DOHH2 (cell line): ENCODE data around the gene USO1.

Experiments used
- H3F3A ChIP-seq: fragments of 200-600 bp; sonication (generic), shearing (Covaris generic); 2 replicates; pipeline ENCODE4 v1.6.0; 2016; ENCODE audit warnings: antibody characterized with exemption, mild to moderate bottlenecking; ENCODE audit not compliant: control insufficient read depth, insufficient read depth
- H3K27ac ChIP-seq: fragments of 200-600 bp; sonication (generic); 2 replicates; pipeline ENCODE4 v1.5.1; 2014; ENCODE audit warnings: low read depth, mild to moderate bottlenecking, low read length, moderate library complexity
- H3K27me3 ChIP-seq: fragments of 200-600 bp; sonication (generic); 2 replicates; pipeline ENCODE4 v1.6.1; 2014; ENCODE audit warnings: mild to moderate bottlenecking, low read length, mixed read lengths; ENCODE audit not compliant: control insufficient read depth
- H3K36me3 ChIP-seq: fragments of 200-600 bp; sonication (generic); 2 replicates; pipeline ENCODE4 v1.6.1; 2014; ENCODE audit warnings: mild to moderate bottlenecking, low read length, moderate library complexity, mixed read lengths; ENCODE audit not compliant: control insufficient read depth
- H3K4me1 ChIP-seq: fragments of 200-600 bp; sonication (generic); 2 replicates; pipeline ENCODE4 v1.6.1; 2014; ENCODE audit warnings: mild to moderate bottlenecking, low read length, mixed read lengths; ENCODE audit not compliant: control insufficient read depth
- H3K4me2 ChIP-seq: fragments of 200-600 bp; sonication (generic); 2 replicates; pipeline ENCODE4 v1.6.0; 2014; ENCODE audit warnings: mild to moderate bottlenecking, low read length, moderate library complexity
- H3K4me3 ChIP-seq: fragments of 200-600 bp; sonication (generic); 2 replicates; pipeline ENCODE4 v1.5.1; 2014; ENCODE audit warnings: mild to moderate bottlenecking, low read length, mixed read lengths
- H3K79me2 ChIP-seq: fragments of 200-600 bp; sonication (generic); 2 replicates; pipeline ENCODE4 v1.6.1; 2014; ENCODE audit warnings: mild to moderate bottlenecking, low read length, mixed read lengths; ENCODE audit not compliant: control insufficient read depth
- H3K9me2 ChIP-seq: fragments of 200-600 bp; sonication (generic); replicated peaks from 2 replicates; pipeline ENCODE4 v1.6.1; 2014; ENCODE audit warnings: mild to moderate bottlenecking, low read length, mixed read lengths; ENCODE audit not compliant: control insufficient read depth
- H3K9me3 ChIP-seq: fragments of 200-600 bp; sonication (generic); 2 replicates; pipeline ENCODE4 v1.6.1; 2014; ENCODE audit warnings: antibody characterized with exemption, low read length, mixed read lengths; ENCODE audit not compliant: control insufficient read depth, insufficient read depth
- H4K20me1 ChIP-seq: fragments of 200-600 bp; sonication (generic); 2 replicates; pipeline ENCODE4 v1.6.0; 2014; ENCODE audit warnings: low read depth, mild to moderate bottlenecking, antibody characterized with exemption, low read length, moderate library complexity; ENCODE audit not compliant: control insufficient read depth, insufficient read depth
- CTCF ChIP-seq: fragments of 200-600 bp; sonication (generic); IDR thresholded peaks from one replicate; pipeline ENCODE4 v1.5.1; 2014; ENCODE audit warnings: antibody characterized with exemption, mild to moderate bottlenecking, low read depth, low read length; ENCODE audit not compliant: poor library complexity, severe bottlenecking
- EZH2phosphoT487 ChIP-seq: fragments of 200-600 bp; sonication (generic); IDR thresholded peaks from 2 replicates; pipeline ENCODE4 v1.6.1; 2017; ENCODE audit warnings: borderline replicate concordance, mild to moderate bottlenecking, antibody characterized with exemption, low read length, moderate library complexity, mixed read lengths

USO1 gene

GRCh38 chr4:75817901-75818300 is 93.5 kb downstream of the USO1 start:
- H3F3A ChIP-seq: no peaks in the 10 kb centered on the region

GRCh38 chr4:75819121-75819520 is 94.7 kb downstream of the USO1 start:
- Histone ChIP-seq H3K79me2 (no peaks in the 10 kb centered on the region), H3K9me3 (no peaks in the 10 kb centered on the region), H3K4me3 (no peak overlapping the region), H3K27ac (no peak overlapping the region), H3K36me3 (peaks cover 14% of the 10 kb centered on the region), H3K27me3 (no peaks in the 10 kb centered on the region), H3K9me2 (no peaks in the 10 kb centered on the region), H3K4me2 (no peak overlapping the region), H3K4me1 (no peaks in the 10 kb centered on the region), H3F3A (no peaks in the 10 kb centered on the region), H4K20me1 (no peaks in the 10 kb centered on the region)
- TF ChIP-seq EZH2phosphoT487: no peak
- no peak for TF ChIP-seq CTCF

More at GRCh38 chr4:75817901-75818300, 93.5 kb downstream of the USO1 start:
- Histone ChIP-seq H4K20me1 (no peaks in the 10 kb centered on the region), H3K9me3 (no peaks in the 10 kb centered on the region), H3K4me2 (no peak overlapping the region), H3K4me1 (no peaks in the 10 kb centered on the region), H3K79me2 (no peaks in the 10 kb centered on the region), H3K27ac (no peak overlapping the region), H3K9me2 (no peaks in the 10 kb centered on the region), H3K27me3 (no peaks in the 10 kb centered on the region), H3K4me3 (no peak overlapping the region), H3K36me3 (peaks cover 21% of the 10 kb centered on the region)
- no peak for TF ChIP-seq CTCF
- no peak for TF ChIP-seq EZH2phosphoT487

GRCh38 chr4:75820197-75820596 is 95.8 kb downstream of the USO1 start:
- Histone ChIP-seq H3K9me2 (no peaks in the 10 kb centered on the region), H3K4me1 (no peaks in the 10 kb centered on the region), H3K27me3 (no peaks in the 10 kb centered on the region), H3K79me2 (no peaks in the 10 kb centered on the region), H3K9me3 (no peaks in the 10 kb centered on the region), H4K20me1 (no peaks in the 10 kb centered on the region), H3K4me2 (no peak overlapping the region), H3K4me3 (no peak overlapping the region), H3F3A (no peaks in the 10 kb centered on the region), H3K27ac (no peak overlapping the region), H3K36me3 (peaks cover 3% of the 10 kb centered on the region)
- TF ChIP-seq EZH2phosphoT487: no peak
- TF ChIP-seq CTCF: no peak

GRCh38 chr4:75820676-75821075 is 96.3 kb downstream of the USO1 start:
- H3K27ac ChIP-seq: no peak overlapping the region
- H4K20me1 ChIP-seq: no peaks in the 10 kb centered on the region
- no peak for TF ChIP-seq EZH2phosphoT487
- TF ChIP-seq CTCF: no peak
- H3K36me3 ChIP-seq: no peaks in the 10 kb centered on the region
- no peaks in the 10 kb centered on the region for H3K9me3 ChIP-seq
- H3F3A ChIP-seq: no peaks in the 10 kb centered on the region
- no peak overlapping the region for H3K4me2 ChIP-seq
- H3K9me2 ChIP-seq: no peaks in the 10 kb centered on the region
- no peaks in the 10 kb centered on the region for H3K4me1 ChIP-seq
- H3K4me3 ChIP-seq: no peak overlapping the region
- no peaks in the 10 kb centered on the region for H3K27me3 ChIP-seq
- H3K79me2 ChIP-seq: no peaks in the 10 kb centered on the region
